GM19455 (cell line): ENCODE measurements around the gene PCYOX1L.
A peak's percentile ranks its signal among the peaks of the same experiment; 100 is the strongest.

Experiments
- ATAC-seq: cut with Tn5 transposase; IDR thresholded peaks from one replicate; pipeline ENCODE4 v1.9.1; 2021; ENCODE audit not compliant: unreplicated experiment

Gene PCYOX1L

GRCh38 chr5:149337736-149338135, 20.1 kb upstream of the PCYOX1L start:
- no peak for ATAC-seq

DNA sequence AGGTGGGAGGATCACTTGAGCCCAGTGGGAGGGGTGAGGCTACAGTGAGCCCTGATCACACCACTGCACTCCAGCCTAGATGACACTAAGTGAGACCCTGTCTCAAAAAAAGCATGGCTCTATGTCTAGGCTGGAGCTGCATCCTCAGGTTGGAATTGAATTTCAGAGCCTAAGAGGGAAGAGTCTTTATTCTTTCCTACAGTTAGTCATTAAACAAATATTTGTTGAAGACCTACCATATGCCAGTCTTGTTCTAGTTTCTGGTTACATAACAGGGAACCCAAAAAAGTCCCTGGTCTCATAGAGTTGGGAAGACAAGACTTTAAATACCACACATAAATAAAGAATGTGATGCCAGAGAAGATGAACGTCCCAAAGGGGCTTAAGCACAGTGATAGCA, 19.5 kb upstream of the PCYOX1L start:
- no peak for ATAC-seq

DNA sequence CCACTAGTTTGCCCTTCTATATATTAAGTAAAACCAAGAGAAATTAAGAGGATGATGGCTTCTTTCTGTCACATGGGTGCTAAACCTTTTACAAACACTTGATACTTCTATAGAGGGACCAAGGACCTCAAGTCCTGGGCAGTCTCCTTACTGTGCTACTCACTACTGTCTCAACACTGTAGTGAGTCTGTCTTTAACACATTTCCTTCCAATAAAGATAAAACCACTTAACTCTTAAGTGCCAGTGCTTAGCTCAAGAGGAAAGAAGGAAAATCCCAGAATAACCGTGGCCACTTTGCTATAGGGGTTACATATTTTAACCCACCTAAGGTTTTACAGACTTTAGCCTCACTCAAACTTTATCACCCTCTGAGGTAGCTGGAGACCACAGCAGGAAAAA, 16.9 kb upstream of the PCYOX1L start:
- no peak for ATAC-seq

DNA sequence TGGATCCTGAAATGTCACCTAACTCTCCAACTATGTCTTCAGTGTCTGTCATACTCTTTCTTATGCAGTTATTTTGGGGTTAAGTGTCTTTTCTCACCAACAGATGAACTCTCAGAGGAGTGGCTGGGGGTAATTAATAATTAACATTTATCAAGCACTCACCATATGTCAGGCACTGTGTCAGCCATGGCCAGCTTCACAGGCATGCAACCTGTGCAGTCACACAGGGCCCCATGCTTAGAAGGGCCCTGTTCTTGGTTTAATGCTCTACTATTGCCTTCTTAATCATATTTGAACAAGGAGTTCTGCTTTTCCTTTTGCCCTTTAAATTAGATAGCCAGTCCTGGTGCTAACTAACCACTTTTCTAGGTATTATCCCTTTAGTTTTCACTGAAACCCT, 16.0 kb upstream of the PCYOX1L start:
- ATAC-seq = no peak

DNA sequence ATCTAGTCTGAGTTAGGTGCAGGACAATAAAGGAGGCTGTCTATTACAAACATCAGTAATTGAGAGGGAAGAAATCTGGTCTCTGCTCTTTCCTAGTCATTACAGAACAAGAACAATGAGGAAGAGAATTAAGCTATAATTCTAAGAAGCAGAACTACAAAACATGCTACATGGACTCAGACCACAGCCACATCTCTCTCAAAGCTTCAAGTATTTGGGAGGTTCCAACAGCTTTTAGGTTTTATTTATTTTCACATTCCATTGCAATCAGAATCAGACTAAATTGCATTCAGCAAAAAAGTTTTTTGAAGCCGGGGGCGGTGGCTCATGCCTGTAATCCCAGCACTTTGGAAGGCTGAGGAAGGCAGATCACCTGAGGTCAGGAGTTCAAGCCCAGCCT, 13.7 kb upstream of the PCYOX1L start:
- ATAC-seq = no peak

DNA sequence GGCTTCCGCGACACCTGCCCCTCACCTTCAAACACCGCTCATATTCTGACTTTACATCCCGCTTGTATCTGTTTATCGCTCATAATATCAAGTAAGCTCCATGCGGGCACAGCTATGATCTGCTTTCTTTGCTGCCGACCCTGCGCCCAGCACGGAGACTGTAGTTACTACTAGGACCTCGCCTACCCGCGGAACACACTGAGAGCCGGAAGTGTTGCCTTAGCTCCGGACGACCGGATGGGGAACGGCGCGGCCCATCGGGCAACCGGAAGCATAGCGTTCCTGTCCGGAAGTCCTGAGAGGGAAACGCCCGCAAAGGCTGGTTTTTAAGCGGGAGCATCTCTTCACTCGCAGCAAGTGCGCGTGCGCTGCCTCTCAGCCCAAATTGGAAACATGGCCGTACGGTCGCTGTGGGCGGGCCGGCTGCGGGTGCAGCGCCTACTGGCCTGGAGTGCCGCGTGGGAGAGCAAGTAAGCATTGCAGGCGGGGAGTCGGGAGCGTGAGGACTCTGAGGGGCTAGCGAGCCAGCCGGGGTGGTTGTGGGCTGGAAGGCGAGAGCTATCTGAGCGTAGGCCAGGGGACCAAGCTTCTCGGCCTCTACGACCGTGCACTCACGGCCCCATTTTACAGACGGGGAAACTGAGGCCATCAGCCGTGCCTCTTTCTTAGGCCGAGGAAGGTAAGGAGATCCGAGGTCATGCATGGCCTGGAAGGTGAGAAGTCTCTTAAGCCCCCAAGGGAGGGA, 12.5 kb upstream of the PCYOX1L start, which contains the start of gene GRPEL2:
GRPEL2 (plus strand) TSS at position 353 of the 745 bp plus-strand sequence; CDS start at position 394, 41 bp downstream.
- ATAC-seq = peak; percentile 97

- ATAC-seq = peak; percentile 6
Observed at GRCh38 chr5:149345892-149346222, 12.0 kb upstream of the PCYOX1L start.

GRCh38 chr5:149348518-149348917, 9.3 kb upstream of the PCYOX1L start:
- no peak for ATAC-seq

DNA sequence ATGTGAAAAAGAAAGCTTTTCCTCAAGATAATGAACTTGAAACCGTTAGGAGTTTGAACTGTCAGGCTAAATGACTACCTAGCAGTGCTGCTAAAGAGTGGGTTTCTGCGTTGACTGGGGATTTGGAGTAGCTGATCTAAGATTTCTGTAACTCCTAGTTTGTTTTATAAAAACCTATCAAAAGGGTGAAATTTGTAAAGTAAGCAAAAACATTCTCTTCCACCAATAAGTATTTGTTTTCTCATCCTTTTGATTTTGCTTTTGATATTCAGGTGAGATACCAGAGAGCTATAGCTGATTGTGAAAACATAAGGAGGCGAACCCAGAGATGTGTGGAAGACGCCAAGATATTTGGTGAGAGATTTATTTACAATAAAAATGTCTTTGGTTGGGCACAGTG, 8.5 kb upstream of the PCYOX1L start:
- ATAC-seq = no peak

DNA sequence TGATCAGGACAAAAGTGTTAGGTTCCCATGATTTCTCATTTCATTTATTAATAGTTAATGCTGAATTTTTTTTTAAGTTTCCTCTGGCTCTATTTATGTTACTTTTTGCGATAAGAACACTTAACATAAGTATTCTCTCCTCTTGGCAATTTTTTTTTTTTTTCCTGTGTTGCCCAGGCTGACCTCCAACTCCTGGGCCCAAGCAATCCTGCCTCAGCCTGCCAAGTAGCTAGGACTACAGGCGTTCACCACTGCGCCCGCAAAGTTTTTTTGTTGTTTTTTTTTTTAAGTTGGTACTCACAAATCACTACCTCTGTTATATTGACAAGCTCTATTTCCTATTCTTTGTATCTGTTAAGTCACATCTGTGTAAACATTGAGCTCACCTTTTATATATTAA, 5.7 kb upstream of the PCYOX1L start:
- no peak for ATAC-seq

GRCh38 chr5:149353911-149354310, 3.9 kb upstream of the PCYOX1L start:
- no peak for ATAC-seq

- ATAC-seq = no peak
Observed at GRCh38 chr5:149355688-149356087, 2.2 kb upstream of the PCYOX1L start.

DNA sequence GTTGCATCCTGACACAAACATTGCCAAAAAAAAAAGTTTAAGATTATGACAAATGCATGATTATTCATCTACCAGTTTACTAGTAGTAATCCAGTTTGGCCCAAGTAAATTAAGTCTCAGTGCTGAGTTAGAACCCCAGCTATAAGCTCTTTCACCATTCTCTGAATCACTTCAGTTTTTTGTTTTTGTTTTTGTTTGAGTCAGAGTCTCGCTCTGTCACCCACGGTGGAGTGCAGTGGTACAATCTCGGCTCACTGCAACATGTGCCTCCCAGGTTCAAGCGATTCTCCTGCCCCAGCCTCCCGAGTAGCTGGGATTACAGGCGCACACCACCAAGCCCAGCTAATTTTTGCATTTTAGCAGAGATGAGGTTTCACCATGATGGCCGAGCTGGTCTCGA, 1.5 kb upstream of the PCYOX1L start:
- no peak for ATAC-seq

- no peak for ATAC-seq
Observed at GRCh38 chr5:149358294-149358651, 427 bp downstream of the PCYOX1L start.

DNA sequence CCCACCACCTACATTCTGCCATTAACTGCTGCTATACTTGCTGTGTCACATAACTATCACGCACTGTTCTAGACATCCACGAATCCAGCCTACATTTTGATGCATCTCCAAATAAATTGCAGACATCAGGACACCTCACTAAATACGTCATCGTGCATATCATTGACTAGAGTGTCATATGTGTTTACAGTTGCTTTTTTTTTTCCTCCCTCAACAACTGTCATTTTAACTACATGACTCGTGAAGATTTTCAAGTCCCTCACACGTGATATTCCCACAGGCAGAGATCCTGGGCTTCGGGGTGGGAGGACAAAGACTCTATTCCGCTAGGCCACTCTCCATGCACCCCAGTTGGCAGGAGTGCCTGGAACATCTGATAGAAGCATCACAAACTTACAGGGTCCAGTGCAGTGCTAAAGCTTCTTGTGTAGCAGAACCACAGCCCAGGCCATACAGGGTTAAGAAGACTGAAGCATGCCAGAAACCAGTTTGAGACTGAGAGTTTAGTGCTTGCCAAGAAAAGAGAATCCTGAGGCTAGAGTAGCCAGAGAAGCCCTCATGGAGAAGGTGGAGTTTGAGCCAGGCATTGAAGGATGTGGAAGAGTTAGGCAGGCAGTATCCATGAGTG, 1.1 kb downstream of the PCYOX1L start:
- ATAC-seq = no peak

- no peak for ATAC-seq
Observed at GRCh38 chr5:149360272-149360671, 2.4 kb downstream of the PCYOX1L start.

GRCh38 chr5:149362541-149362940, 4.7 kb downstream of the PCYOX1L start:
- no peak for ATAC-seq

DNA sequence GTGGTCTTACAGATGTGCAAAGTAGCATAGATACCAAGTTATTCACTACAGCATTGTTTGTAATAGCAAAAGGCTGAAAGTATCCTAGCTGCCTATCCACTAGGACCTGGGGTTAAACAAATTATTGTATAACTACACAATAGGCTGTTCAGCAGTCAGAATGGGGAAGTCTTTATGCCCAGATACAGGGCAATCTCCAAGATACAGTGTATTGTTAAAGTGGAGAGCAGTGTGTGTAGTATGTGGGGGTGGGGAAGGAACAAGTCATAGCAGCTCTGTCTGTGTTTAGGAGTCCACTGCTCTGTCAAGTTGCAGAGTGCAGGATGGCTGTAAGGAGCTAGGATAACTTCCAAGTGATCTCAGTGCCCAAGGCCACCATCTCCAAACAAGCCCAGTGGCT, 5.5 kb downstream of the PCYOX1L start:
- ATAC-seq = no peak

DNA sequence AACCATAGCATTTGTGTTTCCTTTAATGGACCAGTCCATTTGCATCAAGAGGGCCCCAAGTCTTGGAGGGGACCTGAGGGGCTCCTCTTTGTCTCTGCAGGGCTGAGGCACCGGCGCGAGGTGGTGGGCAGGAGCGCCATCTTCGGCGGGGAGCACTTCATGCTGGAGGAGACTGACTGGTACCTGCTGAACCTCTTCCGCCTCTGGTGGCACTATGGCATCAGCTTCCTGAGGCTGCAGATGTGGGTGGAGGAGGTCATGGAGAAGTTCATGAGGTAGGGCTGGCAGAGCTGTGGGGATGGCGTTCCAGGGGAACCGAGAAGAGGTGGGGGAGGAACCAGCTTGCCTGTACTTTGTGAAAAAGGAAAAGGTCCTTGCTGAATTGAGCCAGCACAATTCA, 6.1 kb downstream of the PCYOX1L start:
- no peak for ATAC-seq

GRCh38 chr5:149364719-149365118, 6.9 kb downstream of the PCYOX1L start:
- ATAC-seq = no peak

GRCh38 chr5:149365418-149365817, 7.6 kb downstream of the PCYOX1L start:
- ATAC-seq = no peak

DNA sequence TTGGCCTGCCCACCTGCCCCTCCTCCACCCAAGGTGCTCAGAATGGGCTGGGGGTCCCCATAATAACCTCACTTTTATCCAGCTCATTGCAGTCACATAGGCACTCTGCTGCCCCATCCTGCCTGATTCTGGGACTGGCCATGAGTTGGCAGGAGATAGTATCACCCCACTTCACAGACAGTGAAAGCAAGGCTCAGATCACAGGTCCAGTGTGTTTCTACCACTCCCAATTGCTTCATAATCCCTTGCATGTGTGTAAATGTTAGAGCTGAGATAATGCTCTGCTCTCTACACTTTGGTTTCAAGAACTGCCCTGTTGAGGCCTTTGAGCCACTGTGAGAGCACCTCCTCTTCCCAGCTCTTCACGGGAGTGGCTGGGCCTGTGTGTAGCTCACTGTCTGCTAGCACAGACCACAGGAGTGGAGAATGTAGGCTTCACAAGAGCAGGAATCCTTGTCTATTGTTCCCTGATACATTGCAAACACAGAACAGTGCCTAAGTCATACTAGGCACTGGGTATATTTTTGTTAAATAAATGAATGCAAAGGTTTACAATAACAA, 8.4 kb downstream of the PCYOX1L start:
- ATAC-seq = no peak
